Mesothelial cell of epicardium (in vitro differentiated cells): ENCODE measurements around the gene NGEF. TPM values are rescaled to one million over a fixed set of nuclear protein-coding genes. Genes with fewer than 3 reads are reported as not detected.

ENCODE experiments used
- DNase-seq, 2 experiments: peaks; one replicate each; pipeline ENCODE4 v3.0.0; 2021; ENCODE audit warnings: low spot score in 2 of 2; ENCODE audit not compliant: unreplicated experiment in 2 of 2
- H3K27ac Mint-ChIP-seq: 2 replicates; pipeline ENCODE4 v1.8.0; 2021; ENCODE audit warnings: mixed read lengths
- H3K27me3 Mint-ChIP-seq: 2 replicates; pipeline ENCODE4 v1.8.0; 2021; ENCODE audit warnings: low read depth, mixed read lengths
- H3K36me3 Mint-ChIP-seq: 2 replicates; pipeline ENCODE4 v1.8.0; 2021; ENCODE audit warnings: mixed read lengths
- H3K4me1 Mint-ChIP-seq: 2 replicates; pipeline ENCODE4 v1.8.0; 2021; ENCODE audit warnings: mixed read lengths
- H3K4me3 Mint-ChIP-seq: 2 replicates; pipeline ENCODE4 v1.8.0; 2021; ENCODE audit warnings: mild to moderate bottlenecking, moderate library complexity, mixed read lengths
- H3K9me3 Mint-ChIP-seq: 2 replicates; pipeline ENCODE4 v1.8.0; 2021; ENCODE audit warnings: mixed read lengths
- total RNA-seq: library from RNA; stranded (reverse); gene quantifications from 3 replicates; pipeline ENCODE4 v1.2.1, GENCODE V29; 2021
- TF ChIP-seq, protein P1 (sequence below): fragments of 200-600 bp; sonication (generic); IDR thresholded peaks from one replicate; pipeline ENCODE4 v1.5.0; 2021; ENCODE audit warnings: antibody characterized with exemption; ENCODE audit not compliant: unreplicated experiment

NGEF gene
- total RNA-seq, 1 donor from 2014 or later: 0.51 TPM

DNA sequence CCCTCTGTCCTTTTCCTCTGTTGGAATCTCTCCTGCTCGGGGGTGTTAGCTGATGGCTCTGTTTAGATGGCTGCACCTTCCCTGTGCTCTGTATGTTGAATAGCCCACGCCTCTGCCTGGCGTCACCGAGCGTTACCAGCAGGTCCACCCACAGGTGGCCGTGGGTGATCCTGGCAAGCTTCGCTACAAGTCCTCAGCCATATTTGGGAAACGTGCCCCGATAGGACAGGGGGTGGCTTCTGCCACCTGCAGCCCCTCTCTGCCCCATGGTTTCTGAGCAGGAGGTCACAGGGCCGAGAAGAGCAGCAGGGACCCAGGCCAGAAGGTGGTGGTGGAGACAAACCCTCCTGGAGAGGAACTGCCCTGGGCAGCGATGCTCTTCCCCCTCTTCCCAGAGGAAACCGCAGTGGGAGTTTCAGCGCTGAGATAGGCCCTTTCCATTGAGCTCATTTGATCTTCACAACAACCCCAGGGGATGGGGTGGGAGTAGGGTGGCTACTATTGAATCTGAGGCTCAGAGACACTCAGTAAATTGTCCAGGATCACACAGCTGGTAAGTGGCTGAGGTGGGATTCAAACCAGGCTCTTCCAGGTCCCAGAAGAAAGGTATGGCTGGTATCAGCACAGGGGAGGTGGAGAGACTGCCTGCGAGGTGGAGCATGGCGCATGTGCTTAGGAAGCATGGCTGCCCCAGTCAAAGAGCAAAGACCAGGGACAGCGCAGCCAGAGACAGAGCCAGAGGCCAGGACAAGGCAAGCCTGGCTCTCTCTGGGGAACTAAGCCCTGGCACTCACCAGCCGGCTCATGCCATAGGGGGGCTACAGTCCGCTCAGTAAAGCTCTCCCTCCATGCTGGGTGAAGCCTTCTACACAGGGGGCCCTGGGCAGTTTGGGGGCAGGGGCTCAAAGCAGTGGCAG is 15.0 kb downstream of the NGEF start:
- DNase-seq: peak in 1 of 2 experiments; percentile 31
- no peak overlapping the region for H3K4me3 Mint-ChIP-seq
- H3K27ac Mint-ChIP-seq: no peak overlapping the region

DNA sequence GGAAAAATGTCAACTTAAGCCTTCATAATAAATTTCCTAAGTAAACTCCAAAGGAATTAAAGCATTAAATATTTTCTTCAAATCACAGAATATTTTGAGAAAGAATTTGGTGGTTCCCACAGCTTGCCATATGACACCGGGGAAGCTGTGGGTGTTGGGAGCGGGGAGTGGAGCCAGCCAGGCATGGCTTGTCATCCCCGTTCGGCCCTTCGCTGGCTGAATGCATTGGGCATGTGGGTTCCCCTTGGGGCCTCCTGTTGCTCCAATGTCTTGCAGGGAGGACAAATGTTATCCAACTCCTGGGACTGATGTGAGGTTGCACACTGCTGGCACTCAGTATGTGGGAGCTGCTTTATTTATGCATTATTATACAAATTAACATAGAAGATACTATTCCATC is 18.6 kb downstream of the NGEF start:
- DNase-seq: no peak
- TF ChIP-seq, protein P1, sequence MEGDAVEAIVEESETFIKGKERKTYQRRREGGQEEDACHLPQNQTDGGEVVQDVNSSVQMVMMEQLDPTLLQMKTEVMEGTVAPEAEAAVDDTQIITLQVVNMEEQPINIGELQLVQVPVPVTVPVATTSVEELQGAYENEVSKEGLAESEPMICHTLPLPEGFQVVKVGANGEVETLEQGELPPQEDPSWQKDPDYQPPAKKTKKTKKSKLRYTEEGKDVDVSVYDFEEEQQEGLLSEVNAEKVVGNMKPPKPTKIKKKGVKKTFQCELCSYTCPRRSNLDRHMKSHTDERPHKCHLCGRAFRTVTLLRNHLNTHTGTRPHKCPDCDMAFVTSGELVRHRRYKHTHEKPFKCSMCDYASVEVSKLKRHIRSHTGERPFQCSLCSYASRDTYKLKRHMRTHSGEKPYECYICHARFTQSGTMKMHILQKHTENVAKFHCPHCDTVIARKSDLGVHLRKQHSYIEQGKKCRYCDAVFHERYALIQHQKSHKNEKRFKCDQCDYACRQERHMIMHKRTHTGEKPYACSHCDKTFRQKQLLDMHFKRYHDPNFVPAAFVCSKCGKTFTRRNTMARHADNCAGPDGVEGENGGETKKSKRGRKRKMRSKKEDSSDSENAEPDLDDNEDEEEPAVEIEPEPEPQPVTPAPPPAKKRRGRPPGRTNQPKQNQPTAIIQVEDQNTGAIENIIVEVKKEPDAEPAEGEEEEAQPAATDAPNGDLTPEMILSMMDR: no peak
- H3K36me3 Mint-ChIP-seq: no peaks in the 10 kb centered on the region
- H3K27me3 Mint-ChIP-seq: peaks cover under 1% of the 10 kb centered on the region
- peaks cover 12% of the 10 kb centered on the region for H3K9me3 Mint-ChIP-seq
- no peak overlapping the region for H3K27ac Mint-ChIP-seq
- H3K4me3 Mint-ChIP-seq: no peak overlapping the region
- no peaks in the 10 kb centered on the region for H3K4me1 Mint-ChIP-seq

More for the DNA sequence above, 15.0 kb downstream of the NGEF start:
- Mint-ChIP-seq H3K36me3 (no peaks in the 10 kb centered on the region), H3K9me3 (peaks cover 8% of the 10 kb centered on the region), H3K27me3 (no peaks in the 10 kb centered on the region), H3K4me1 (no peaks in the 10 kb centered on the region)
- TF ChIP-seq, protein P1: no peak

DNA sequence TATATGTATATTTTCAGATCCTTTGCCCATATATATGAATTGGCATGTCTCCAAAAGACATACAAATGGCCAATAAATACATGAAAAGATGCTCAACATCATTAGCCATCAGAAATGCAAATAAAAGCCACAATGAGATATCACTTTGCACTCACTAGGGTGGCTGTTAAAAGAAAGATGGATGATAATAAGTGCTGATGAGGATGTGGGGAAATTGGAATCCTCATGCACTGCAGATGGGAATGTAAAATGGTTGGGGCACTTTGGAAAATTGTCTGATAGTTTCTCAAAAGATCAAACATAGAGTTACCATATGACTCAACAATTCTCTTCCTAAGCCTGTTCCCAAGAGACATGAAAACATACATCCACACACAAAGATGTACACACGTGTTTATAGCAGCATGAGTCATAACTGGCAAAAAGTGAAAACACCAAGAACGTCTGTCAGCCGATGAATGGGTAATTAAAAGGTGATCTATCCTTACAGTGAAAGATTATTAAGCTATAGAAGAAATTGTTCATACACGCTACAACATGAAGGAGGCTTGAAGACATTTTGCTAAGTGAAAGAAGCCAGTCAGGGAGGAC is 19.7 kb downstream of the NGEF start:
- TF ChIP-seq, protein P1: no peak
- DNase-seq: no peak
- H3K4me3 Mint-ChIP-seq: no peak overlapping the region
- peaks cover 12% of the 10 kb centered on the region for H3K9me3 Mint-ChIP-seq
- peaks cover 6% of the 10 kb centered on the region for H3K4me1 Mint-ChIP-seq
- H3K27ac Mint-ChIP-seq: no peak overlapping the region
- H3K27me3 Mint-ChIP-seq: peaks cover 4% of the 10 kb centered on the region
- H3K36me3 Mint-ChIP-seq: no peaks in the 10 kb centered on the region

DNA sequence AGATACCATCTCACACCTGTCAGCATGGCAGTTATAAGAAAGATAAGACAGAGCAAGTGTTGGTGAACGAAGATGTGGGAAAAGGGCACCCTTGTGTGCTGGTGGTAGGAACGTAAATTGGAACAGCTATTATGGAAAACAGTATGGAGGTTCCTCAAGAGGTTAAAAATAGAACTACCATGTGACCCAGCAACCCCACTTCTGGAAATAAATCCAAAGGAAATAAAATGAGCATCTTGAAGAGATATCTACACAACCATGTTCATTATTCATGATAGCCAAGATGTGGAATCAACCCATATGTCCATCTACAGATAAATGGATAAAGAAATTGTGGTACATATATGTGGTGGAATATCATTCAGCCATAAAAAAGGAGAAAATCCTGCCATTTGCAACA is 26.9 kb downstream of the NGEF start:
- H3K36me3 Mint-ChIP-seq: no peaks in the 10 kb centered on the region

DNA sequence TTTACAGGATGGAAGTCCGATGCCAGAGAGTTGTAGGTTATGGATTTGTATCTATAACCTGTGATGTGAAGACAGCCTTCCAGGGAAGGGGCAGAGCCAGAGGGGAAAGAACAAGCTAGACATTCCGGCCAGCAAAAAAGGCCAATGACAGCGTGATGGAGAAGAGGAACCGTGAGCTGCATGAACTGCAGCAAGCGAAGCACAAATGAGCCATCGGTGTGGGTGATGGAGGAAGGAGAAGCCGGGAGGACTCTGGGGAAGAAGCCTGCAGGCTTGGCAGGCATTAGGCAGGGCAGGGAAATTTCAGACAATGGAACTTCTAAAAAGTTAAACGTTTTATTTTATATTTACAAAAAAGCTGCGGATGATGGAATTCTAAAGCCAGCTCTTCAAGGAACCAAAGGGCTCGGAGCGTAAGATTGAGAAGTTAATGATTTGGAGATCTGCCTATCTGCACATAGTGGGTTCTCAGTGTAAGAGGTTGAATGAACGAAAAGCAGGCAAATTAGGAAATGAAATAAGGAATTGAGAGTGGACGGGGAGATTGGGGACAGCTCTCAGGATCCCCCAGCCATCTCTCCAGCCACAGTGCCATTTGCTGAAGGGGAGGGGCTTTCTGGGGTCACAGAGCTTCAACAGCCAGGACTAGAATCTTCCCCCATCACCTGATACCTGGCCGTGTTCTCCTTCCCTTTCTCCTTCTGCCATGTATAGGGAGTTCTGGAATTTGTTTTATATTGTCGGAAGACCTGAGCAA is 28.4 kb downstream of the NGEF start:
- H3K4me1 Mint-ChIP-seq: peaks cover 51% of the 10 kb centered on the region
- H3K36me3 Mint-ChIP-seq: no peaks in the 10 kb centered on the region
- H3K9me3 Mint-ChIP-seq: peaks cover 9% of the 10 kb centered on the region
- no peak for DNase-seq
- no peak overlapping the region for H3K27ac Mint-ChIP-seq
- H3K27me3 Mint-ChIP-seq: peaks cover 8% of the 10 kb centered on the region
- no peak overlapping the region for H3K4me3 Mint-ChIP-seq
- TF ChIP-seq, protein P1: no peak

More for the DNA sequence above, 26.9 kb downstream of the NGEF start:
- no peak for DNase-seq
- H3K4me1 Mint-ChIP-seq: peaks cover 36% of the 10 kb centered on the region
- H3K9me3 Mint-ChIP-seq: peaks cover 9% of the 10 kb centered on the region
- no peak overlapping the region for H3K27ac Mint-ChIP-seq
- H3K27me3 Mint-ChIP-seq: peaks cover 8% of the 10 kb centered on the region
- TF ChIP-seq, protein P1: no peak
- H3K4me3 Mint-ChIP-seq: no peak overlapping the region
